H9 (cell line): ENCODE results near the gene LPCAT2. TPM values are rescaled to one million over a fixed set of nuclear protein-coding genes. Genes with fewer than 3 reads are reported as not detected.

Experiments
- DNase-seq: peaks from one replicate; pipeline ENCODE4 v3.0.0-alpha.2; 2017
- H2AFZ ChIP-seq: one replicate; pipeline ENCODE4 v1.6.1; 2013; ENCODE audit warnings: mild to moderate bottlenecking, low read length, control low read depth, moderate library complexity
- H2AK5ac ChIP-seq: 2 replicates; pipeline ENCODE4 v1.6.1; 2013; ENCODE audit warnings: low read length, control low read depth, mixed read lengths; ENCODE audit not compliant: insufficient read length
- H2BK120ac ChIP-seq: one replicate; pipeline ENCODE4 v1.6.1; 2013; ENCODE audit warnings: low read depth, mild to moderate bottlenecking, low read length, control low read depth, inconsistent platforms; ENCODE audit not compliant: poor library complexity, severe bottlenecking
- H2BK12ac ChIP-seq: 2 replicates; pipeline ENCODE4 v1.6.1; 2013; ENCODE audit warnings: low read length, control low read depth, mixed read lengths, low read depth; ENCODE audit not compliant: insufficient read length
- H2BK15ac ChIP-seq: 2 replicates; pipeline ENCODE4 v1.6.1; 2013; ENCODE audit warnings: low read depth, low read length, control low read depth
- H2BK20ac ChIP-seq: one replicate; pipeline ENCODE4 v1.6.1; 2013; ENCODE audit warnings: low read depth, mild to moderate bottlenecking, low read length, control low read depth, inconsistent platforms; ENCODE audit not compliant: poor library complexity, severe bottlenecking
- H2BK5ac ChIP-seq: 2 replicates; pipeline ENCODE4 v1.6.1; 2013; ENCODE audit warnings: low read length, control low read depth, mixed read lengths; ENCODE audit not compliant: insufficient read length
- H3K14ac ChIP-seq: 2 replicates; pipeline ENCODE4 v1.6.1; 2013; ENCODE audit warnings: low read length, control low read depth; ENCODE audit not compliant: insufficient read depth
- H3K18ac ChIP-seq: 2 replicates; pipeline ENCODE4 v1.6.1; 2013; ENCODE audit warnings: low read depth, mild to moderate bottlenecking, mixed read lengths, low read length, control low read depth; ENCODE audit not compliant: insufficient read length
- H3K23ac ChIP-seq: 2 replicates; pipeline ENCODE4 v1.6.1; 2013; ENCODE audit warnings: low read length, control low read depth, mixed read lengths, low read depth; ENCODE audit not compliant: insufficient read length
- H3K23me2 ChIP-seq: 2 replicates; pipeline ENCODE4 v1.6.1; 2013; ENCODE audit warnings: low read depth, mild to moderate bottlenecking, mixed read lengths, low read length, control low read depth; ENCODE audit not compliant: insufficient read length, poor library complexity, severe bottlenecking
- H3K27ac ChIP-seq: 2 replicates; pipeline ENCODE4 v1.5.1; 2013; ENCODE audit warnings: low read length, control low read depth, mixed read lengths, low read depth; ENCODE audit not compliant: insufficient read length
- H3K27me3 ChIP-seq: 2 replicates; pipeline ENCODE4 v1.6.1; 2013; ENCODE audit warnings: low read length, control low read depth, inconsistent platforms; ENCODE audit not compliant: insufficient read depth
- H3K4ac ChIP-seq: 2 replicates; pipeline ENCODE4 v1.6.1; 2013; ENCODE audit warnings: low read depth, mild to moderate bottlenecking, control low read depth, inconsistent platforms, low read length, moderate library complexity
- H3K4me1 ChIP-seq: 2 replicates; pipeline ENCODE4 v1.6.1; 2013; ENCODE audit warnings: low read length, control low read depth, inconsistent platforms; ENCODE audit not compliant: insufficient read depth
- H3K4me2 ChIP-seq: 2 replicates; pipeline ENCODE4 v1.6.1; 2013; ENCODE audit warnings: low read length, control low read depth, mixed read lengths; ENCODE audit not compliant: insufficient read length, insufficient read depth
- H3K56ac ChIP-seq: 2 replicates; pipeline ENCODE4 v1.6.1; 2013; ENCODE audit warnings: low read depth, mild to moderate bottlenecking, mixed read lengths, low read length, control low read depth; ENCODE audit not compliant: insufficient read length
- H3K79me1 ChIP-seq: 2 replicates; pipeline ENCODE4 v1.6.1; 2013; ENCODE audit warnings: low read depth, mild to moderate bottlenecking, moderate library complexity, low read length, control low read depth, inconsistent platforms; ENCODE audit not compliant: insufficient read depth, poor library complexity, severe bottlenecking
- H3K79me2 ChIP-seq: 2 replicates; pipeline ENCODE4 v1.6.1; 2013; ENCODE audit warnings: low read length, control low read depth, inconsistent platforms; ENCODE audit not compliant: insufficient read depth
- H3K9ac ChIP-seq: 2 replicates; pipeline ENCODE4 v1.6.1; 2013; ENCODE audit warnings: low read length, control low read depth, mixed read lengths; ENCODE audit not compliant: insufficient read length; ENCODE audit errors: extremely low read depth
- H3K9me3 ChIP-seq: one replicate; pipeline ENCODE4 v1.6.1; 2013; ENCODE audit warnings: low read depth, low read length, inconsistent platforms; ENCODE audit not compliant: control insufficient read depth
- H3T11ph ChIP-seq: one replicate; pipeline ENCODE4 v1.6.1; 2013; ENCODE audit warnings: mild to moderate bottlenecking, low read length, control low read depth, inconsistent platforms
- H4K20me1 ChIP-seq: one replicate; pipeline ENCODE4 v1.6.1; 2013; ENCODE audit not compliant: control insufficient read depth, insufficient read length, insufficient read depth
- H4K5ac ChIP-seq: 2 replicates; pipeline ENCODE4 v1.6.1; 2013; ENCODE audit warnings: low read depth, mild to moderate bottlenecking, mixed read lengths, low read length, control low read depth; ENCODE audit not compliant: insufficient read length
- H4K8ac ChIP-seq: replicated peaks from 2 replicates; pipeline ENCODE4 v1.6.1; 2013; ENCODE audit warnings: low read length, control low read depth, mixed read lengths, low read depth; ENCODE audit not compliant: insufficient read length
- H4K91ac ChIP-seq: 2 replicates; pipeline ENCODE4 v1.6.1; 2013; ENCODE audit warnings: low read depth, mild to moderate bottlenecking, moderate library complexity, mixed read lengths, low read length, control low read depth; ENCODE audit not compliant: insufficient read length
- H3K27ac Mint-ChIP-seq, 3 experiments: 2 replicates in 2 of 3; 3 replicates in 1 of 3; pipeline ENCODE4 v1.8.0; 2020 to 2021; ENCODE audit warnings: mixed read lengths in 3 of 3, mild to moderate bottlenecking in 1 of 3, moderate library complexity in 1 of 3
- H3K27me3 Mint-ChIP-seq: 2 replicates; pipeline ENCODE4 v1.8.0; 2021; ENCODE audit warnings: low read depth, mild to moderate bottlenecking, moderate library complexity, mixed read lengths
- H3K36me3 Mint-ChIP-seq, 3 experiments: 2 replicates in 2 of 3; 3 replicates in 1 of 3; pipeline ENCODE4 v1.8.0; 2020 to 2021; ENCODE audit warnings: low read depth in 3 of 3, mixed read lengths in 3 of 3; ENCODE audit not compliant: insufficient read depth in 1 of 3
- H3K4me1 Mint-ChIP-seq, 2 experiments: 2 replicates each; pipeline ENCODE4 v1.8.0; 2020; ENCODE audit warnings: mixed read lengths in 2 of 2
- H3K4me3 Mint-ChIP-seq, 2 experiments: 2 replicates in 1 of 2; 3 replicates in 1 of 2; pipeline ENCODE4 v1.8.0; 2020 to 2021; ENCODE audit warnings: mild to moderate bottlenecking in 2 of 2, mixed read lengths in 2 of 2, moderate library complexity in 1 of 2
- H3K9me3 Mint-ChIP-seq, 2 experiments: 2 replicates in 1 of 2; 3 replicates in 1 of 2; pipeline ENCODE4 v1.8.0; 2020; ENCODE audit warnings: mild to moderate bottlenecking in 2 of 2, mixed read lengths in 2 of 2, moderate library complexity in 1 of 2
- WGBS: extraction: QIAGEN DNeasy Blood & Tissue Kit; methylation state at CpG from one replicate; pipeline ENCODE4 v1.1.7; 2013; ENCODE audit warnings: missing lambda C conversion rate, low lambda C conversion rate, mixed read lengths; ENCODE audit not compliant: insufficient read length; ENCODE audit errors: extremely low coverage; 5-methylcytosine and 5-hydroxymethylcytosine counted together
- total RNA-seq: library from RNA; stranded (reverse); gene quantifications from 2 replicates; pipeline ENCODE4 v1.2.1, GENCODE V29; 2021
- TF ChIP-seq, protein P1 (sequence below): fragments of 200-600 bp; sonication (generic); conservative IDR thresholded peaks from 3 replicates; pipeline ENCODE4 v1.8.0; 2021; ENCODE audit warnings: antibody characterized with exemption, mild to moderate bottlenecking

Gene LPCAT2
- total RNA-seq, 1 experiment from 2014 or later, result 2.8 TPM

DNA sequence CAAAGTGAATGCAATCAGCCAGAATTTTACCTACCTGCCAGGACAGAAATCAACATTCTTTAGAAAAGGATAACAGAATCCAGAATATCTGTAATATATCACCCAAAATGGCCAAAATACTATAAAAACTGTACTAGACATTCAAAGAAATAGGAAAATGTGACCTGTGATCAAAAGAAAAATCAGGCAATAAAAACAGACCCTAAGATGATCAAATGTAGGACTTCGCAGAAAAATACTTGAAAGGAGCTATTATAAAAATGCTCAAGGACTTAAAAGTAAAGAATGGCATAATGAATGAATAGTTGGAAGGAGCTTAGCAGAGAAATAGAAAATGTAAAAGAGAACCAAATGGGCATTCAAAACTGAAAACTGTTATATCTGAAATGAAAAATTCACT is 4.1 kb downstream of the LPCAT2 start:
- peaks cover 10% of the 10 kb centered on the region for H3K23me2 ChIP-seq
- no peaks in the 10 kb centered on the region for H4K20me1 ChIP-seq
- H3K56ac ChIP-seq, result no peak overlapping the region
- no peak overlapping the region for H2BK5ac ChIP-seq
- H3K9me3 Mint-ChIP-seq, result peaks cover 42 to 44% of the 10 kb centered on the region in 2 experiments
- no peaks in the 10 kb centered on the region for H3K79me2 ChIP-seq
- no peak overlapping the region for H3K4me3 Mint-ChIP-seq
- no peak overlapping the region for H3K14ac ChIP-seq
- H3K79me1 ChIP-seq, result no peaks in the 10 kb centered on the region
- H3K9ac ChIP-seq, result no peak overlapping the region
- no peaks in the 10 kb centered on the region for H3K9me3 ChIP-seq
- H3K36me3 Mint-ChIP-seq, result peaks cover 19 to 48% (median 21%) of the 10 kb centered on the region in 3 experiments
- H3T11ph ChIP-seq, result no peak overlapping the region
- H3K27ac ChIP-seq, result no peak overlapping the region
- H3K27me3 ChIP-seq, result no peaks in the 10 kb centered on the region
- peaks cover 3% of the 10 kb centered on the region; the same call in 1 of the 2 replicates for H3K4me1 ChIP-seq
- H2BK15ac ChIP-seq, result no peak overlapping the region
- H2AK5ac ChIP-seq, result no peak overlapping the region
- H2AFZ ChIP-seq, result no peak overlapping the region
- no peak overlapping the region for H3K4ac ChIP-seq
- H3K18ac ChIP-seq, result no peak overlapping the region
- no peak overlapping the region for H2BK20ac ChIP-seq
- H3K27me3 Mint-ChIP-seq, result peaks cover 9% of the 10 kb centered on the region
- no peak for DNase-seq
- H3K4me2 ChIP-seq, result no peak overlapping the region
- no CpG with 5 or more reads among the region's 1 CpG for WGBS
- TF ChIP-seq, protein P1, sequence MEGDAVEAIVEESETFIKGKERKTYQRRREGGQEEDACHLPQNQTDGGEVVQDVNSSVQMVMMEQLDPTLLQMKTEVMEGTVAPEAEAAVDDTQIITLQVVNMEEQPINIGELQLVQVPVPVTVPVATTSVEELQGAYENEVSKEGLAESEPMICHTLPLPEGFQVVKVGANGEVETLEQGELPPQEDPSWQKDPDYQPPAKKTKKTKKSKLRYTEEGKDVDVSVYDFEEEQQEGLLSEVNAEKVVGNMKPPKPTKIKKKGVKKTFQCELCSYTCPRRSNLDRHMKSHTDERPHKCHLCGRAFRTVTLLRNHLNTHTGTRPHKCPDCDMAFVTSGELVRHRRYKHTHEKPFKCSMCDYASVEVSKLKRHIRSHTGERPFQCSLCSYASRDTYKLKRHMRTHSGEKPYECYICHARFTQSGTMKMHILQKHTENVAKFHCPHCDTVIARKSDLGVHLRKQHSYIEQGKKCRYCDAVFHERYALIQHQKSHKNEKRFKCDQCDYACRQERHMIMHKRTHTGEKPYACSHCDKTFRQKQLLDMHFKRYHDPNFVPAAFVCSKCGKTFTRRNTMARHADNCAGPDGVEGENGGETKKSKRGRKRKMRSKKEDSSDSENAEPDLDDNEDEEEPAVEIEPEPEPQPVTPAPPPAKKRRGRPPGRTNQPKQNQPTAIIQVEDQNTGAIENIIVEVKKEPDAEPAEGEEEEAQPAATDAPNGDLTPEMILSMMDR, result no peak
- H4K8ac ChIP-seq, result no peak overlapping the region
- H3K4me1 Mint-ChIP-seq, result peaks cover 10 to 16% of the 10 kb centered on the region in 2 experiments
- no peak overlapping the region for H2BK12ac ChIP-seq
- H3K23ac ChIP-seq, result no peak overlapping the region
- H4K91ac ChIP-seq, result no peak overlapping the region
- H4K5ac ChIP-seq, result no peak overlapping the region
- H2BK120ac ChIP-seq, result no peak overlapping the region
- no peak overlapping the region for H3K27ac Mint-ChIP-seq
